K562 (cell line): ENCODE measurements around the gene UPK3A. TPM values are rescaled to one million over a fixed set of nuclear protein-coding genes. Genes with fewer than 3 reads are reported as not detected.

Source experiments
- ATAC-seq: fragments of 200-7000 bp; cut with Tn5 transposase; 3 replicates; pipeline ENCODE4 v1.9.1; 2020; ENCODE audit warnings: moderate library complexity
- Bru-seq: library from RNA; stranded (reverse); fragments of 400-500 nt; gene quantifications from one replicate; lab custom pipeline; 2021; lab: Mats Ljungman, UMichigan
- BruChase-seq, 2 experiments: library from RNA; stranded (reverse); fragments of 400-500 nt; gene quantifications; one replicate each; lab custom pipeline; 2021; lab: Mats Ljungman, UMichigan
- BruUV-seq: library from RNA; stranded (reverse); fragments of 400-500 nt; replicated peaks from 2 replicates; lab custom pipeline; 2021; lab: Mats Ljungman, UMichigan
- CTCF ChIA-PET: fragments of 300-600 bp; formaldehyde crosslinking; extraction: SDS; loops from one replicate; lab custom pipeline; 2021; ENCODE audit warnings: low intra/inter-chr PET ratio; lab: Yijun Ruan, JAX
- POLR2A ChIA-PET: fragments of 300-600, 350-650 bp; sonication (Branson Sonifier 250); formaldehyde crosslinking; extraction: SDS; loops from one replicate; lab custom pipeline; 2021; ENCODE audit warnings: antibody characterized with exemption, inconsistent platforms; lab: Yijun Ruan, JAX
- DNase-seq, 4 experiments: peaks; one replicate each; pipeline versions ENCODE4 v3.0.0 to v3.0.0-alpha.2; 2011 to 2018; ENCODE audit warnings: low spot score in 3 of 4, mixed read lengths in 3 of 4; ENCODE audit errors: extremely low read depth in 1 of 4
- FAIRE-seq: peaks from 2 replicates; lab custom pipeline; 2011; peaks lifted over from hg19 to GRCh38; lab: Jason Lieb, UNC
- H2AFZ ChIP-seq: 2 replicates; pipeline ENCODE4 v1.6.0; 2011; ENCODE audit warnings: low read depth, low read length, control low read depth, inconsistent platforms
- H3K27ac ChIP-seq: fragments of 200-600 bp; 3 replicates; pipeline ENCODE4 v1.8.0; 2011; ENCODE audit warnings: low read depth, mild to moderate bottlenecking, control low read depth, inconsistent platforms, low read length, moderate library complexity, mixed read lengths; ENCODE audit errors: extremely low read depth
- H3K27me3 ChIP-seq, 2 experiments: fragments of 300-600 bp in 1 of 2; 2 replicates in 1 of 2; 3 replicates in 1 of 2; pipeline versions ENCODE4 v1.6.0 to v1.8.0; 2011; ENCODE audit warnings: inconsistent platforms in 2 of 2, low read length in 2 of 2, mild to moderate bottlenecking in 1 of 2, mixed read lengths in 1 of 2, moderate library complexity in 1 of 2; ENCODE audit not compliant: control insufficient read depth in 2 of 2, insufficient read depth in 2 of 2
- H3K36me3 ChIP-seq: fragments of 300-600 bp; 3 replicates; pipeline ENCODE4 v1.8.0; 2011; ENCODE audit warnings: mild to moderate bottlenecking, low read length, inconsistent platforms; ENCODE audit not compliant: control insufficient read depth, insufficient read depth
- H3K4me1 ChIP-seq, 2 experiments: fragments of 200-600 bp in 1 of 2; replicated peaks in 1 of 2; 2 replicates in 1 of 2; 3 replicates in 1 of 2; pipeline versions ENCODE4 v1.5.1 to v1.8.0; 2011; ENCODE audit warnings: inconsistent platforms in 2 of 2, low read length in 2 of 2, mild to moderate bottlenecking in 1 of 2, mixed read lengths in 1 of 2, moderate library complexity in 1 of 2; ENCODE audit not compliant: control insufficient read depth in 2 of 2, insufficient read depth in 2 of 2
- H3K4me2 ChIP-seq: 2 replicates; pipeline ENCODE4 v1.6.1; 2011; ENCODE audit warnings: low read length, control low read depth, inconsistent platforms, mixed read lengths; ENCODE audit not compliant: insufficient read depth
- H3K4me3 ChIP-seq: fragments of 200-600 bp; sonication (generic), shearing (Covaris generic); 2 replicates; pipeline ENCODE4 v1.5.1; 2016; ENCODE audit warnings: control low read depth, inconsistent platforms
- H3K79me2 ChIP-seq: fragments of 200-600 bp; 3 replicates; pipeline ENCODE4 v1.8.0; 2011; ENCODE audit warnings: low read length, inconsistent platforms; ENCODE audit not compliant: control insufficient read depth, insufficient read depth
- H3K9ac ChIP-seq, 2 experiments: 2 replicates each; pipeline versions ENCODE4 v1.6.0 to v1.6.1; 2011; ENCODE audit warnings: low read depth in 2 of 2, low read length in 2 of 2, control low read depth in 1 of 2, inconsistent platforms in 1 of 2, mild to moderate bottlenecking in 1 of 2, mixed read lengths in 1 of 2; ENCODE audit not compliant: insufficient read depth in 1 of 2
- H3K9me1 ChIP-seq: one replicate; pipeline ENCODE4 v1.6.0; 2011; ENCODE audit warnings: inconsistent platforms, mild to moderate bottlenecking, low read length, moderate library complexity; ENCODE audit not compliant: control insufficient read depth, insufficient read depth
- H3K9me3 ChIP-seq: replicated peaks from 2 replicates; pipeline ENCODE4 v1.5.1; 2011; ENCODE audit warnings: low read depth, low read length, inconsistent platforms; ENCODE audit not compliant: control insufficient read depth, insufficient read depth
- H4K20me1 ChIP-seq: replicated peaks from 2 replicates; pipeline ENCODE4 v1.6.1; 2011; ENCODE audit warnings: low read length, inconsistent platforms, mixed read lengths; ENCODE audit not compliant: control insufficient read depth, insufficient read depth
- ZKSCAN1 ChIP-seq: fragments of 150-350 bp; IDR thresholded peaks from 2 replicates; pipeline ENCODE4 v1.6.1; 2016; ENCODE audit warnings: low read depth, low read length
- ZNF217 ChIP-seq: sonication (generic); formaldehyde crosslinking; IDR thresholded peaks from 2 replicates; pipeline ENCODE4 v1.8.0; 2022; ENCODE audit warnings: mild to moderate bottlenecking, missing genetic modification reagents
- WGBS: fragments of 100-300 bp; shearing (Covaris generic); methylation state at CpG from one replicate; pipeline ENCODE4 v1.1.6; 2016; ENCODE audit warnings: low coverage, mixed read lengths; ENCODE audit not compliant: insufficient coverage; ENCODE audit errors: missing lambda C conversion rate; 5-methylcytosine and 5-hydroxymethylcytosine counted together
- in situ Hi-C: fragments of 300-500 bp; cut with MboI; formaldehyde crosslinking; loops from 4 replicates; pipeline ENCODE4 v1.15.0; 2018; ENCODE audit warnings: inconsistent platforms, mixed read lengths
- intact Hi-C: fragments of 100-400 bp; cut with micrococcal nuclease; formaldehyde crosslinking; loops from 2 replicates; pipeline ENCODE4 v1.14.2; 2022
- long read RNA-seq, 3 experiments: library from polyadenylated mRNA in 2 of 3; library from RNA in 1 of 3; unstranded in 2 of 3; stranded (forward) in 1 of 3; transcript quantifications; one replicate each; pipeline ENCODE4 v2.0.0, GENCODE V29; 2019 to 2022
- polyA minus RNA-seq, 3 experiments: library from RNA; depleted of rRNA, polyadenylated mRNA; stranded (reverse); fragments of >200 nt; gene quantifications; 2 replicates each; pipeline ENCODE4 v1.2.3, GENCODE V29; 2011
- polyA plus RNA-seq, 8 experiments: library from polyadenylated mRNA; depleted of rRNA in 4 of 8; stranded (reverse) in 5 of 8; unstranded in 3 of 8; fragments of >200 nt; fragmentation: Nextera tagmentation in 2 of 8; fragmentation: Illumina TruSeq in 1 of 8; extraction: Ambion mirVana in 2 of 8; extraction: Trizol in 1 of 8; gene quantifications; 2 replicates each; pipeline versions ENCODE4 v1.2.1 to v1.2.3, GENCODE V29; 2011 to 2014; ENCODE audit warnings: inconsistent platforms in 1 of 8, missing spikeins in 1 of 8
- total RNA-seq, 7 experiments: library from RNA; depleted of rRNA in 6 of 7; stranded (reverse); fragments of >200 nt in 6 of 7; fragmentation: Illumina TruSeq in 2 of 7; extraction: Trizol in 2 of 7; gene quantifications; 2 replicates each; pipeline versions ENCODE4 v1.2.1 to v1.2.3, GENCODE V29; 2011 to 2021; ENCODE audit warnings: low replicate concordance in 1 of 7
- TF ChIP-seq, protein P1 (sequence below), 2 experiments: fragments of 450-650 bp in 1 of 2; IDR thresholded peaks; 2 replicates each; pipeline ENCODE4 v1.6.1; 2011 to 2017; ENCODE audit warnings: low read depth in 2 of 2, antibody characterized with exemption in 1 of 2, borderline replicate concordance in 1 of 2, low read length in 1 of 2, mild to moderate bottlenecking in 1 of 2, mixed read lengths in 1 of 2; ENCODE audit not compliant: control insufficient read depth in 1 of 2

The UPK3A gene
- not detected in 2 replicates for total RNA-seq (2011; cell fraction: chromatin; rRNA removed; ENCODE audit: low replicate concordance)
- not detected in 2 replicates for total RNA-seq (2011; cell fraction: nucleolus; rRNA removed)
- total RNA-seq (2011; cell fraction: nucleoplasm; rRNA removed), result not detected in 2 replicates
- total RNA-seq (2014; rRNA removed), result not detected in 2 replicates
- total RNA-seq (2014; rRNA removed; fragmentation: Illumina TruSeq; extraction: Trizol), result not detected in 2 replicates
- total RNA-seq (2015; rRNA removed; fragmentation: Illumina TruSeq; extraction: Trizol), result not detected in 2 replicates
- not detected in 2 replicates for total RNA-seq (2021)
- polyA plus RNA-seq (2011; rRNA removed), result not detected in 2 replicates
- not detected in 2 replicates for polyA plus RNA-seq (2011; cell fraction: cytosol; rRNA removed)
- polyA plus RNA-seq (2011; cell fraction: nucleus; rRNA removed), result not detected in 2 replicates
- polyA plus RNA-seq (2012), result not detected in 2 replicates
- not detected in 2 replicates for polyA plus RNA-seq (2014; fragmentation: Illumina TruSeq; extraction: Trizol)
- polyA plus RNA-seq (2014; fragmentation: Nextera tagmentation; extraction: Ambion mirVana), result not detected
- not detected in 2 replicates for polyA plus RNA-seq (2014; rRNA removed)
- not detected in 2 replicates for polyA minus RNA-seq (2011; rRNA and poly(A)+ RNA removed)
- not detected in 2 replicates for polyA minus RNA-seq (2011; cell fraction: cytosol; rRNA and poly(A)+ RNA removed)
- polyA minus RNA-seq (2011; cell fraction: nucleus; rRNA and poly(A)+ RNA removed), result not detected in 2 replicates
- percentile 8 among the genes with signal in this experiment for Bru-seq, nascent RNA
- percentile 12 among the genes with signal in this experiment for BruChase-seq, experiment 1, labeled RNA remaining after a 2-hour chase
- BruChase-seq, experiment 2, labeled RNA remaining after a 6-hour chase, result percentile 18 among the genes with signal in this experiment
- long read RNA-seq, experiment 1, result 0 reads
- long read RNA-seq, experiment 2, partial matches to known transcripts, result 0 of 1 reads
- long read RNA-seq, experiment 2, other reads (novel, unspliced or antisense), result 1 of 1 reads
- long read RNA-seq, experiment 3, result 0 reads

- CTCF ChIA-PET, result no interaction called here
These were observed at the start of gene UPK3A for GRCh38 chr22:45284705-45285262. TSS of gene UPK3A (plus strand) at chr22:45284949. CDS start at chr22:45285014, 65 bp downstream.

More at GRCh38 chr22:45284705-45285262, at the start of gene UPK3A:
- intact Hi-C loops, result loop anchor here (5.0 kb wide), 1 partner anchor 153 kb away; no protein-coding TSS in a partner anchor
- Histone ChIP-seq H3K36me3 (no peaks in the 10 kb centered on the region), H3K4me1 (peaks cover 0 to 7% of the 10 kb centered on the region in 2 experiments; a peak in 3 of 5 replicates), H3K4me3 (no peak within 1 kb of the TSS), H3K79me2 (no peaks in the 10 kb centered on the region)
- peak in 2 of 4 experiments; percentile 20 to 24 for DNase-seq
- in situ Hi-C loops, result no loop called here
- TF ChIP-seq ZNF217 (CRISPR knock-in tag) (no peak), ZKSCAN1 (peak; percentile 24; the same call in 1 of the 2 replicates)
- TF ChIP-seq, protein P1, sequence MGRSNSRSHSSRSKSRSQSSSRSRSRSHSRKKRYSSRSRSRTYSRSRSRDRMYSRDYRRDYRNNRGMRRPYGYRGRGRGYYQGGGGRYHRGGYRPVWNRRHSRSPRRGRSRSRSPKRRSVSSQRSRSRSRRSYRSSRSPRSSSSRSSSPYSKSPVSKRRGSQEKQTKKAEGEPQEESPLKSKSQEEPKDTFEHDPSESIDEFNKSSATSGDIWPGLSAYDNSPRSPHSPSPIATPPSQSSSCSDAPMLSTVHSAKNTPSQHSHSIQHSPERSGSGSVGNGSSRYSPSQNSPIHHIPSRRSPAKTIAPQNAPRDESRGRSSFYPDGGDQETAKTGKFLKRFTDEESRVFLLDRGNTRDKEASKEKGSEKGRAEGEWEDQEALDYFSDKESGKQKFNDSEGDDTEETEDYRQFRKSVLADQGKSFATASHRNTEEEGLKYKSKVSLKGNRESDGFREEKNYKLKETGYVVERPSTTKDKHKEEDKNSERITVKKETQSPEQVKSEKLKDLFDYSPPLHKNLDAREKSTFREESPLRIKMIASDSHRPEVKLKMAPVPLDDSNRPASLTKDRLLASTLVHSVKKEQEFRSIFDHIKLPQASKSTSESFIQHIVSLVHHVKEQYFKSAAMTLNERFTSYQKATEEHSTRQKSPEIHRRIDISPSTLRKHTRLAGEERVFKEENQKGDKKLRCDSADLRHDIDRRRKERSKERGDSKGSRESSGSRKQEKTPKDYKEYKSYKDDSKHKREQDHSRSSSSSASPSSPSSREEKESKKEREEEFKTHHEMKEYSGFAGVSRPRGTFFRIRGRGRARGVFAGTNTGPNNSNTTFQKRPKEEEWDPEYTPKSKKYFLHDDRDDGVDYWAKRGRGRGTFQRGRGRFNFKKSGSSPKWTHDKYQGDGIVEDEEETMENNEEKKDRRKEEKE (IDR thresholded peaks at IDR 0.05; ENCODE audit: borderline replicate concordance in 1 of 2, control insufficient read depth in 1 of 2, low read depth in 2 of 2, low read length in 1 of 2), result no peak
- TF ChIP-seq, all 486 proteins: peak for 1
- H4K20me1 ChIP-seq, result no peaks in the 10 kb centered on the region
- FAIRE-seq, result no peak
- H3K9me1 ChIP-seq, result no peaks in the 10 kb centered on the region
- H3K27me3 ChIP-seq, result peaks cover 0 to 16% of the 10 kb centered on the region in 2 experiments; a peak in 2 of 5 replicates
- 0 out of 4 replicates have a peak within 1 kb of the TSS, but pooled peaks of 1 of the 2 experiments have one; percentile 35 for H3K9ac ChIP-seq
- H3K27ac ChIP-seq, result no peak within 1 kb of the TSS
- no peaks in the 10 kb centered on the region for H3K9me3 ChIP-seq
- H3K4me2 ChIP-seq, result no peak within 1 kb of the TSS
- BruUV-seq, result no TSS peak
- no peak within 1 kb of the TSS for H2AFZ ChIP-seq
- WGBS, result 15% methylated on average over 7 of the region's 46 CpGs
- POLR2A ChIA-PET, result interaction anchor here (0.6 kb wide), 1 partner anchor 262 kb away, joined by 3 read pairs; no protein-coding TSS in a partner anchor
- peak; percentile 54 for ATAC-seq
